Brain microvascular endothelial cell (primary cell): ENCODE data around the gene C1orf159.
A peak's percentile ranks its signal among the peaks of the same experiment; 100 is the strongest.

Experiments used
- DNase-seq: peaks from one replicate; pipeline ENCODE4 v3.0.0-alpha.2; 2020
- H3K27ac ChIP-seq: fragments of 250-450 bp; sonication (Bioruptor Pico); 2 replicates; pipeline ENCODE4 v1.5.1; 2020; ENCODE audit warnings: mild to moderate bottlenecking, moderate library complexity
- H3K27me3 ChIP-seq: fragments of 250-450 bp; sonication (Bioruptor Pico); replicated peaks from 2 replicates; pipeline ENCODE4 v1.5.1; 2020; ENCODE audit warnings: mild to moderate bottlenecking
- H3K36me3 ChIP-seq: fragments of 250-450 bp; sonication (Bioruptor Pico); replicated peaks from 2 replicates; pipeline ENCODE4 v1.5.1; 2020; ENCODE audit warnings: mild to moderate bottlenecking
- H3K4me3 ChIP-seq: 2 replicates; pipeline ENCODE4 v1.5.1; 2011; ENCODE audit warnings: low read depth, mild to moderate bottlenecking, control low read depth, low read length, moderate library complexity
- CTCF ChIP-seq: IDR thresholded peaks from 2 replicates; pipeline ENCODE4 v1.5.1; 2011; ENCODE audit warnings: low read depth, mild to moderate bottlenecking, moderate library complexity, low read length, control low read depth, inconsistent platforms; ENCODE audit errors: missing control alignments
- in situ Hi-C: cut with HindIII; loops from 2 replicates; pipeline ENCODE4 v1.10.0; 2017; ENCODE audit warnings: low sequenced_read_pairs, low pct_ligation_motif_present

C1orf159 gene

GRCh38 chr1:1071486-1072298, 44.2 kb downstream of the C1orf159 start:
- no peak overlapping the region for H3K4me3 ChIP-seq
- H3K27me3 ChIP-seq = peaks cover 9% of the 10 kb centered on the region
- TF ChIP-seq CTCF = no peak
- no peak for DNase-seq
- no peaks in the 10 kb centered on the region for H3K36me3 ChIP-seq
- H3K27ac ChIP-seq = no peak overlapping the region
- in situ Hi-C loops = no loop called here

GRCh38 chr1:1069711-1070676, 45.9 kb downstream of the C1orf159 start:
- no peak for DNase-seq
- TF ChIP-seq CTCF = no peak
- in situ Hi-C loops = no loop called here
- Histone ChIP-seq H3K27me3 (peaks cover 5% of the 10 kb centered on the region), H3K36me3 (no peaks in the 10 kb centered on the region), H3K4me3 (no peak overlapping the region), H3K27ac (no peak overlapping the region)

GRCh38 chr1:1069056-1069710, 46.7 kb downstream of the C1orf159 start:
- in situ Hi-C loops = no loop called here
- peak; percentile 22 for DNase-seq
- H3K27ac ChIP-seq = no peak overlapping the region
- no peaks in the 10 kb centered on the region for H3K36me3 ChIP-seq
- H3K27me3 ChIP-seq = no peaks in the 10 kb centered on the region
- H3K4me3 ChIP-seq = peak overlapping the region; percentile 67
- no peak for TF ChIP-seq CTCF

GRCh38 chr1:1068517-1069055, 47.3 kb downstream of the C1orf159 start:
- no peak overlapping the region for H3K27ac ChIP-seq

More at GRCh38 chr1:1068517-1069055, 47.3 kb downstream of the C1orf159 start:
- DNase-seq = no peak
- no peaks in the 10 kb centered on the region for H3K36me3 ChIP-seq
- peak overlapping the region; percentile 9 for H3K4me3 ChIP-seq
- no peak for TF ChIP-seq CTCF
- in situ Hi-C loops = no loop called here
- no peaks in the 10 kb centered on the region for H3K27me3 ChIP-seq
